ENCODE results near the gene ANG. TPM values are rescaled to one million over a fixed set of nuclear protein-coding genes. Genes with fewer than 3 reads are reported as not detected.
A peak's percentile ranks its signal among the peaks of the same experiment; 100 is the strongest.

The ANG gene
- total and polyA plus RNA-seq, 7 experiments from 2014 or later, result 0.40 to 3.5 (median 1.6) TPM; not detected in 3

DNA sequence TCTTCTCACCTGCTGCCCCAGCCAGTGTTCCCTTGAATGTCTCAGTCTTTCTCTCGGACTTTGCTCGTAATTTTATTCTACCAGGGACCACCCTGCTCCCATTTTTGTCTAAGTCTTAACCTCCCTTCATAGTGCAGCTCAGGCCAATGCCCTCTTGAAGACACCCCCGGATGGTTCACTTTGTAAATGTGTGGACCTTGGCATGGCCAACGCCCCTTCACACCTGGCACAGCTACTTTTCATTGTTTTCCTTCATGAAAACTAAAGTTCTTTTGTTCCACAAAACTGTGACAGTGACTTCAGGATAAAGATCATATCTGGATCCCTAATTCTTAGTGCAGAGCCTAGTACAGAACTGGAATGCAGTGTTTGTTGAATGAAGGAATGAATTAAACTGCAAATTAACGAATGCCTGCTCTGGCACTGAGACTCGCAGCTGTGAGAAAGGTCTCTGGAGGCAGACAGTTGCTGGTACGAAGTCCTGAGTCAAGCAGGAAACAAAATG, 7.7 kb upstream of the ANG start:
- Histone ChIP-seq H3K4me1 (ENCODE audit: control insufficient read depth in 2 of 2, insufficient read depth in 2 of 2, low read length in 2 of 2) (peaks cover 18 to 24% of the 10 kb centered on the region in 2 donors), H3K4me3 (ENCODE audit: low read length) (peak overlapping the region; percentile 98), H3K27ac (ENCODE audit: low read depth, low read length) (peak overlapping the region; percentile 91), H3K9me3 (ENCODE audit: control insufficient read depth in 2 of 3, low read length in 3 of 3) (no peaks in the 10 kb centered on the region), H3K36me3 (ENCODE audit: control insufficient read depth in 2 of 3, insufficient read depth in 3 of 3, low read length in 3 of 3) (peaks cover 0 to 6% (median 0%) of the 10 kb centered on the region in 3 experiments), H3K27me3 (ENCODE audit: control insufficient read depth in 2 of 2, insufficient read depth in 2 of 2, low read length in 2 of 2) (no peaks in the 10 kb centered on the region)
- peaks cover 0 to 6% (median 0%) of the 10 kb centered on the region in 5 donors for H3K27me3 Mint-ChIP-seq
- H3K4me1 Mint-ChIP-seq, result peaks cover 10 to 35% (median 29%) of the 10 kb centered on the region in 7 donors
- no peak overlapping the region for H3K27ac Mint-ChIP-seq
- DNase-seq (no peak), ATAC-seq (no peak)
- POLR2A ChIA-PET, result interaction anchor here (0.6 to 6.2 kb wide), 15 partner anchors 10 to 702 kb away, joined by 3 to 73 read pairs (median 15); partner anchors contain the start of genes APEX1, PARP2, PIP4P1 and TEP1
- intact Hi-C loops (cut with micrococcal nuclease), result loop anchor here (1.0 to 5.0 kb wide), 8 partner anchors 18 to 586 kb away; partner anchors contain the start of genes PARP2 (in 2 of the 2), HNRNPC (in 1 of the 2), METTL17 (in 1 of the 2) and TMEM253 (in 1 of the 2)
- CTCF ChIA-PET, result interaction anchor here (0.6 to 4.3 kb wide), 12 partner anchors 11 to 353 kb away, joined by 3 to 30 read pairs (median 8); partner anchors contain the start of gene PARP2
- peaks cover 0 to 3% (median 0%) of the 10 kb centered on the region in 5 donors for H3K36me3 Mint-ChIP-seq
- H3K4me3 Mint-ChIP-seq, result no peak overlapping the region
- H3K9me3 Mint-ChIP-seq, result peaks cover 0 to 9% (median 0%) of the 10 kb centered on the region in 11 donors

DNA sequence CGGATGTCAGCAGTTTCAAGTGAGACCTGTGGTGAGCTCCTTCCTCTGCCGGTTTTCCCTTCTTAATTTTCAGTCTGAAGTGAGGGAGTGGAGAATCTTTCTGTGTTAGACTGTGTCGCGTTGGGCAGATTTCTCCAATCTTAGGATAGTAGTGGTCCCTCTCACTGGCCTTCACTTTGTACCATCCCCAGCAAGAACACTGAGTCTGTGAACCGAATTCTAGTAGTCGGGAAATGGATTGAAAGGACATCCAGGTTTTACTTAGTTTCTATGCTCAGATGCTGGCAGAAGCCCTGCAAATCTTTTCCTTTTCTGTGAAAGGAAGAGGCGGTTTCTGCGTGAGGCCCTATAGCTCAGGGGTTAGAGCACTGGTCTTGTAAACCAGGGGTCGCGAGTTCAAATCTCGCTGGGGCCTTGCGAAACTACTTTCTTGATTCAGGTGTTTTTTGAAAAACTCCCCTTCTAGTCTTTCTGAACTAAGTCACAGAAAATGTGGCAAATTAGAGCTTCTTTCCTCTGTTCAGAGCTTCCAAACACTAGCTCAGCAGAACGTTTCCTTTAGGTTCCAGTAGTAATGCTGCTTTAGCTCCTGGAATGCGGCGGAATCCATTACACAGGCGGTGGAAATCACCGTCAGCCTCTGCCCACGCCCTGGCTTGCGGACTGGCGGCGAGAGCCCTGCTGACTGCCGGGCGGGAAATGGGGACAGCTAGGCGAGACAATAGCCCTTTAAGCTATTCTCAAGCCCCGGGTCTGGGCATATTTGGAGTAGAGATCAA, 7.0 kb upstream of the ANG start:
- Mint-ChIP-seq H3K4me3 (no peak overlapping the region), H3K4me1 (peaks cover 14 to 35% (median 32%) of the 10 kb centered on the region in 7 donors), H3K27ac (no peak overlapping the region), H3K36me3 (peaks cover 0 to 3% (median 0%) of the 10 kb centered on the region in 5 donors), H3K9me3 (peaks cover 0 to 9% (median 0%) of the 10 kb centered on the region in 11 donors), H3K27me3 (peaks cover 0 to 2% (median 0%) of the 10 kb centered on the region in 5 donors)
- ATAC-seq (peak; percentile 47), DNase-seq (peak; percentile 62 to 93 (median 90))
- peak overlapping the region; percentile 91 for H3K27ac ChIP-seq (ENCODE audit: low read depth, low read length)
- intact Hi-C loops (cut with micrococcal nuclease), result loop anchor here (1.0 to 5.0 kb wide), 17 partner anchors 18 to 795 kb away; partner anchors contain the start of genes APEX1 (in 2 of the 2), PARP2 (in 2 of the 2), CHD8 (in 1 of the 2) and HNRNPC (in 1 of the 2)
- ChIA-PET POLR2A (interaction anchor here (0.6 to 6.2 kb wide), 25 partner anchors 9 to 701 kb away, joined by 3 to 73 read pairs (median 4); partner anchors contain the start of genes APEX1, OSGEP, PARP2 and PIP4P1), CTCF (interaction anchor here (0.6 to 4.3 kb wide), 14 partner anchors 11 to 354 kb away, joined by 3 to 30 read pairs (median 7); partner anchors contain the start of genes APEX1, OSGEP and PARP2)
- peaks cover 0 to 6% (median 0%) of the 10 kb centered on the region in 3 experiments for H3K36me3 ChIP-seq (ENCODE audit: control insufficient read depth in 2 of 3, insufficient read depth in 3 of 3, low read length in 3 of 3)
- peaks cover 18 to 24% of the 10 kb centered on the region in 2 donors for H3K4me1 ChIP-seq (ENCODE audit: control insufficient read depth in 2 of 2, insufficient read depth in 2 of 2, low read length in 2 of 2)
- no peaks in the 10 kb centered on the region for H3K27me3 ChIP-seq (ENCODE audit: control insufficient read depth in 2 of 2, insufficient read depth in 2 of 2, low read length in 2 of 2)
- no peaks in the 10 kb centered on the region for H3K9me3 ChIP-seq (ENCODE audit: control insufficient read depth in 2 of 3, low read length in 3 of 3)
- peak overlapping the region; percentile 98 for H3K4me3 ChIP-seq (ENCODE audit: low read length)

DNA sequence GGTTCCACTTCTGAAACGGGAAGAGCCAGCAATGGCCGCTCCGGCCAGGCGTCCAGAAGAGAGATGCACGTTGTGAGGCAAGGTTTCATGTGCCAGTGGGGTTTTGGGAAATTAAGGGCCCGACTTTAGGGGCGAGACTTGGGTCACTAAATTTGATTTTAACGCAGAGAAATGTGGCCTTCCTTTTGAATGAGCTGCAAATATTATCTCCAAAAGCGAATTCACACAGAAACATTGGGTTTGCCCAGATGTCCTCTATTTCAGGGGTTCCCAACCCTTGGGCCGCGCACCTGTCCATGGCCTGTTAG, 6.5 kb upstream of the ANG start:
- no peak overlapping the region for H3K27ac Mint-ChIP-seq
- no peak overlapping the region for H3K4me3 Mint-ChIP-seq
- DNase-seq, result no peak
- Histone ChIP-seq H3K27ac (ENCODE audit: low read depth, low read length) (peak overlapping the region; percentile 91), H3K4me3 (ENCODE audit: low read length) (peak overlapping the region; percentile 98), H3K4me1 (ENCODE audit: control insufficient read depth in 2 of 2, insufficient read depth in 2 of 2, low read length in 2 of 2) (peaks cover 18 to 24% of the 10 kb centered on the region in 2 donors), H3K9me3 (ENCODE audit: control insufficient read depth in 2 of 3, low read length in 3 of 3) (no peaks in the 10 kb centered on the region), H3K27me3 (ENCODE audit: control insufficient read depth in 2 of 2, insufficient read depth in 2 of 2, low read length in 2 of 2) (no peaks in the 10 kb centered on the region), H3K36me3 (ENCODE audit: control insufficient read depth in 2 of 3, insufficient read depth in 3 of 3, low read length in 3 of 3) (peaks cover 0 to 6% (median 0%) of the 10 kb centered on the region in 3 experiments)
- H3K36me3 Mint-ChIP-seq, result peaks cover 0 to 3% (median 0%) of the 10 kb centered on the region in 5 donors
- no peaks in the 10 kb centered on the region for H3K27me3 Mint-ChIP-seq
- ChIA-PET POLR2A (interaction anchor here (0.6 to 6.2 kb wide), 22 partner anchors 9 to 701 kb away, joined by 3 to 73 read pairs (median 4); partner anchors contain the start of genes APEX1, OSGEP, PARP2 and PIP4P1), CTCF (interaction anchor here (1.0 to 4.3 kb wide), 12 partner anchors 10 to 354 kb away, joined by 3 to 30 read pairs (median 8); partner anchors contain the start of genes APEX1, OSGEP and PARP2)
- H3K4me1 Mint-ChIP-seq, result peaks cover 14 to 35% (median 32%) of the 10 kb centered on the region in 7 donors
- intact Hi-C loops (cut with micrococcal nuclease), result loop anchor here (1.0 to 5.0 kb wide), 14 partner anchors 213 to 795 kb away; partner anchors contain the start of genes APEX1 (in 2 of the 2), CHD8 (in 1 of the 2), HNRNPC (in 1 of the 2) and METTL17 (in 1 of the 2)
- no peak for ATAC-seq
- peaks cover 0 to 9% (median 0%) of the 10 kb centered on the region in 11 donors for H3K9me3 Mint-ChIP-seq

DNA sequence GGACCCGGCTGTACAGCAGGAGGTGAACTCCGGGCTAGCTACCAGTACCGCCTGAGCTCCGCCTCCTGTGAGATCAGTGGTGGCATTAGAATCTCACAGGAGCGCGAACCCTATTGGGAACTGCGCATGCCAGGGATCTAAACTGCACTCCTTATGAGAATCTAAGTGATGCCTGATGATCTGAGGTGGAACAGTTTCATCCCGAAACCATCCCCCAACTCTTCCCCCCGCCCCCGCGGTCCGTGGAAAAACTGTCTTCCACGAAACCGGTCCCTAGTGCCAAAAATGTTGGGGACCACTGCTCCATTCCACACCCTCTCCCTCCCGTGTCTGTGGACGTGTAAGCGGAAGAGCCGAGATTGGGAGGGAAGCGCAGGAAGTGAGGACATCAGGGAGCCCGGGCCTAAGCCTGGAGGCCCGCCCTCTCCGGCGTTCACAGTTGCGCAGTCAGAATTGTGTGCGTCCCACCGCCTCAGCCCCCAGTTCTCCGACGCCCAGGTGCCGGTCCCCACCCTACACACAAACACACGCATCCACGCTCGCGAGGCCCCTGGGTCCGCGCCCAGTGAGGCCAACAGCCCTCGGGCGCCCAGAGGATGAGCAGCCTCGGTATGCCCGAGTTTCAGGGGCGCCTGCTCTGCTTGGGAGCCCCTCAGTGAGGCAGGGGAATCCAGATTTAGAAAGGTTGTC, 6.0 kb upstream of the ANG start:
- H3K9me3 ChIP-seq (ENCODE audit: control insufficient read depth in 2 of 3, low read length in 3 of 3), result no peaks in the 10 kb centered on the region
- Mint-ChIP-seq H3K4me3 (no peak overlapping the region), H3K9me3 (peaks cover 0 to 9% (median 0%) of the 10 kb centered on the region in 11 donors), H3K4me1 (peaks cover 14 to 35% (median 32%) of the 10 kb centered on the region in 7 donors), H3K36me3 (peaks cover 0 to 3% (median 0%) of the 10 kb centered on the region in 5 donors), H3K27me3 (no peaks in the 10 kb centered on the region), H3K27ac (no peak overlapping the region)
- ChIA-PET CTCF (interaction anchor here (0.5 to 4.3 kb wide), 13 partner anchors 10 to 355 kb away, joined by 3 to 30 read pairs (median 7); partner anchors contain the start of genes APEX1, OSGEP and PARP2), POLR2A (interaction anchor here (0.5 to 6.2 kb wide), 28 partner anchors 8 to 355 kb away, joined by 3 to 73 read pairs (median 6); partner anchors contain the start of genes APEX1, CCNB1IP1, OSGEP and PARP2)
- H3K4me3 ChIP-seq (ENCODE audit: low read length), result peak overlapping the region; percentile 98
- ATAC-seq, result peak; percentile 75
- H3K36me3 ChIP-seq (ENCODE audit: control insufficient read depth in 2 of 3, insufficient read depth in 3 of 3, low read length in 3 of 3), result peaks cover 0 to 6% (median 0%) of the 10 kb centered on the region in 3 experiments
- H3K27ac ChIP-seq (ENCODE audit: low read depth, low read length), result peak overlapping the region; percentile 91
- peaks cover 18 to 24% of the 10 kb centered on the region in 2 donors for H3K4me1 ChIP-seq (ENCODE audit: control insufficient read depth in 2 of 2, insufficient read depth in 2 of 2, low read length in 2 of 2)
- intact Hi-C loops (cut with micrococcal nuclease), result loop anchor here (1.0 to 5.0 kb wide), 17 partner anchors 9 to 794 kb away; partner anchors contain the start of genes APEX1 (in 2 of the 2), CHD8 (in 1 of the 2), HNRNPC (in 1 of the 2) and METTL17 (in 1 of the 2)
- H3K27me3 ChIP-seq (ENCODE audit: control insufficient read depth in 2 of 2, insufficient read depth in 2 of 2, low read length in 2 of 2), result no peaks in the 10 kb centered on the region
- peak; percentile 63 to 83 (median 79) for DNase-seq

DNA sequence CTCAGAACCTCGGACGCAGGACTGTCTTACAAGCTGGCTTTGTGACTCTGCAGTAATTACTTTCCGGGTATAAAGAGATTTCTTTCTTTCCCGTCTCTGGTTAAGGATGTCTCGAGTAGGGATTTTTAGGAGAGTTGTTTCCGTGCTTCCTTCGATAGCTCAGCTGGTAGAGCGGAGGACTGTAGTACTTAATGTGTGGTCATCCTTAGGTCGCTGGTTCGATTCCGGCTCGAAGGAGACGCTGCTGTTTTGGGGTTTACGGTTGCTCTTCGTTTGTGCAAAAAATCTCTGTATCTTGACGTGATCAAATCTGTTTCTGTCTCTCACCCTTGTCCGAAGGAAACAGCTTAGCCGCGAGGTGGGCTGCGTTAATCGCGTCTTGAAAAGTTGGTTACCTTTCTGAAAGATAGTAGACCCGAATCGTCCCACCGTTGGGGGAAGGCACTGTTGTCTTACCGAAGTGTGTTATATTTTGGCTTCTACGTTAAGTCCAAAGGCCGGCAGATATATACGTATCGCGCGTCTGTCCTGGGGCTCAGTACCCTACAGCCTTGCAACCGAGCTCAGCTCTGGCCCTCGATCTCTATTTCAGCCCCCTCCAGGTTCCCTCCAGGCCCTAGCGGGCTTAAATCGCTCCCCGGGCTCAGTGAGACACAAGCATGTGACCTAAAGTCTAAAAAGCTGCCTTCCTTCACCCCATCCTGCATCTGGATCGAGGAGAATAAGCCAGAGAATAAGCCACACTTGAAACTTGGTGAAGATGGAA, 5.3 kb upstream of the ANG start:
- peaks cover 14 to 35% (median 32%) of the 10 kb centered on the region in 7 donors for H3K4me1 Mint-ChIP-seq

More for the DNA sequence above, 5.3 kb upstream of the ANG start:
- ChIA-PET CTCF (interaction anchor here (0.5 to 4.3 kb wide), 12 partner anchors 9 to 358 kb away, joined by 3 to 30 read pairs (median 6); partner anchors contain the start of gene PARP2), POLR2A (interaction anchor here (0.5 to 6.2 kb wide), 28 partner anchors 8 to 356 kb away, joined by 3 to 73 read pairs (median 6); partner anchors contain the start of genes APEX1, CCNB1IP1, OSGEP and PARP2)
- intact Hi-C loops (cut with micrococcal nuclease), result loop anchor here (1.0 to 5.0 kb wide), 15 partner anchors 8 to 793 kb away; partner anchors contain the start of genes APEX1 (in 1 of the 2), CHD8 (in 1 of the 2), HNRNPC (in 1 of the 2) and METTL17 (in 1 of the 2)
- H3K4me3 ChIP-seq (ENCODE audit: low read length), result peak overlapping the region; percentile 98
- no peaks in the 10 kb centered on the region for H3K27me3 ChIP-seq (ENCODE audit: control insufficient read depth in 2 of 2, insufficient read depth in 2 of 2, low read length in 2 of 2)
- Mint-ChIP-seq H3K27ac (no peak overlapping the region), H3K27me3 (no peaks in the 10 kb centered on the region), H3K4me3 (no peak overlapping the region), H3K36me3 (peaks cover 0 to 3% (median 0%) of the 10 kb centered on the region in 5 donors), H3K9me3 (peaks cover 0 to 9% (median 0%) of the 10 kb centered on the region in 11 donors)
- ATAC-seq, result peak; percentile 56
- H3K27ac ChIP-seq (ENCODE audit: low read depth, low read length), result peak overlapping the region; percentile 91
- peaks cover 18 to 24% of the 10 kb centered on the region in 2 donors for H3K4me1 ChIP-seq (ENCODE audit: control insufficient read depth in 2 of 2, insufficient read depth in 2 of 2, low read length in 2 of 2)
- peak; percentile 61 to 88 (median 81) for DNase-seq
- peaks cover 0 to 6% (median 0%) of the 10 kb centered on the region in 3 experiments for H3K36me3 ChIP-seq (ENCODE audit: control insufficient read depth in 2 of 3, insufficient read depth in 3 of 3, low read length in 3 of 3)
- no peaks in the 10 kb centered on the region for H3K9me3 ChIP-seq (ENCODE audit: control insufficient read depth in 2 of 3, low read length in 3 of 3)
